Activated T-cell treated with anti-CD3 and anti-CD28 coated beads, Interleukin-2, amount 50 U/mL, for 4 hours (primary cell): Measurements from ENCODE around the gene FBLN2. TPM values are rescaled to one million over a fixed set of nuclear protein-coding genes. Genes with fewer than 3 reads are reported as not detected.
"Not testable (repeated sequence)": the region's sequence is repeated elsewhere in the genome, so short reads cannot be mapped to it uniquely, and the experiment has no call there.

Source experiments
- ATAC-seq, 2 donors: fragments of 200-7000 bp; cut with Tn5 transposase; one replicate each; pipeline ENCODE4 v1.10.0; 2021
- DNase-seq: peaks from one replicate; pipeline ENCODE4 v3.0.0-alpha.2; 2020
- H3K27me3 Mint-ChIP-seq: one replicate; pipeline ENCODE4 v1.8.0; 2021; ENCODE audit warnings: low read depth, mixed read lengths
- H3K36me3 Mint-ChIP-seq: one replicate; pipeline ENCODE4 v1.8.0; 2022; ENCODE audit warnings: mixed read lengths; ENCODE audit not compliant: insufficient read depth
- H3K4me1 Mint-ChIP-seq: one replicate; pipeline ENCODE4 v1.8.0; 2021; ENCODE audit warnings: low read depth, mixed read lengths
- H3K4me3 Mint-ChIP-seq: one replicate; pipeline ENCODE4 v1.8.0; 2021; ENCODE audit warnings: mild to moderate bottlenecking, moderate library complexity, mixed read lengths
- H3K9me3 Mint-ChIP-seq: one replicate; pipeline ENCODE4 v1.8.0; 2021; ENCODE audit warnings: mixed read lengths
- total RNA-seq, 3 donors: library from RNA; stranded (reverse); gene quantifications; one replicate each; pipeline ENCODE4 v1.2.1, GENCODE V29; 2021

Gene FBLN2
- total RNA-seq, 3 donors from 2014 or later, result 0.16 to 0.63 (median 0.16) TPM

DNA sequence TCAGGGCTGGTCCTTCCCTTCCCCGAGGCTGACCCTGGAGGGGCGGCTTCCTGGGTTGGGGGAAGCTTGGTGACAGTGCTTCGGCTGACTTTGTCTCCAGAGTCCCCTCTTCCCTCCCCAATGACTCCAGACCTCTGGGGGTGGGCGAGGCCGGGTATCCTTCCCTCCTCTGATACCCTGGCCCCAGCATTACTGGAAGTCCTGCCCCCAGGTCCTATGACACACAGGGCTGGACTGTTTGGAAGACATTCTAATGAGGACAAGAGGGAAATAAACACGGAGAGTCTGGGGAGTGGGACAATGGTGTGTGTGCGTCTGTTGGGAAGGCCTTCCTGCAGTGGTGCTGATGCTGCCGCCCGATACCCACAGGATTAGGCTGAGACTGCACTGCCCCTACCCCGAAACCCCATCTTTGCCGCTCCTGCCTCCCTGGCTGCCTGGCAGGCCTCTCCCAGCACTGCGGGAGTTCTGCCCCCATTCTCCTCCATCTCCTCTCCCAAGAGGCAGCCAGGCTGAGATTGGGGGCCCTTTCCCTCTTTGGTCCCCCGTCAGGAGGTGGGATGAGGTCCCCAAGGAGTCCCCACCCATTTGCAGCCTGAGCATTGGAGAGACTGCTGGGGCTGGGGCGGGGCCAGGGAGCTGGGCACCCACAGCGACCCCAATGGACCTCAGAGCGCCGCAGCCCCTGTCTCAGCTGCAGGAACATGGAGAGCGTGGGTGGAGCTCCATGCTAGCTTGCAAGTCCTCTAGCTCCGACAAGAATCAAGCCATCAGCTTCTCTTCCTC, 29.7 kb upstream of the FBLN2 start:
- DNase-seq, result no peak
- ATAC-seq, result no peak
- no peaks in the 10 kb centered on the region for H3K4me1 Mint-ChIP-seq
- no peak overlapping the region for H3K4me3 Mint-ChIP-seq
- peaks cover 8% of the 10 kb centered on the region for H3K9me3 Mint-ChIP-seq
- no peaks in the 10 kb centered on the region for H3K27me3 Mint-ChIP-seq
- no peaks in the 10 kb centered on the region for H3K36me3 Mint-ChIP-seq

DNA sequence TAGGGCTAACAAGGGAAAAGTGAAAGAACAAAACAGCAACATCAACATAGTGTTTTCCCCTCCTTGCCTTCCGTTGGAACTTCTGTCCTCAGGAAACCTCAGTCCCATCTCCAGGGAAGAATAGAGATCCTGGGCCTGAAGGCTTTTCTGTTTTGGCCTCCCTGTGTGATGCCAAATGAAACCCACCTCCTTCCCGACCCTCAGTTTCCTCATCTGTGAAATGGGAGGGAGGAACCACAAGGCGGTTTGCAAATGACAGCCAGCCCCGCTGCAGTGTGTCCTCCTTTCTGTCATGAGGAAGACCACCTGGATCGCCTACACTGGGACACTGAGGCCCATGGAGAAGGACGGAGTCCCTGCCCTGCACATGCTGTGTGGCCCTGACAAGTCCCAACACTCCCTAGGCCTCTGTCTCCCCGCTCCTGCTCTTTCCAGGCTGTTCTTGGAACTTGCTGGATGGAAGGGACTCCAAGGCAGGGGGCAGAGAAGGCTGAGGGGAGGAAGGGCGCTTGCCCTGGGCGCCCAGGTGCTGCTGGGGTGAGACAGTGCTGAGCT, 28.5 kb upstream of the FBLN2 start:
- peaks cover 8% of the 10 kb centered on the region for H3K9me3 Mint-ChIP-seq

DNA sequence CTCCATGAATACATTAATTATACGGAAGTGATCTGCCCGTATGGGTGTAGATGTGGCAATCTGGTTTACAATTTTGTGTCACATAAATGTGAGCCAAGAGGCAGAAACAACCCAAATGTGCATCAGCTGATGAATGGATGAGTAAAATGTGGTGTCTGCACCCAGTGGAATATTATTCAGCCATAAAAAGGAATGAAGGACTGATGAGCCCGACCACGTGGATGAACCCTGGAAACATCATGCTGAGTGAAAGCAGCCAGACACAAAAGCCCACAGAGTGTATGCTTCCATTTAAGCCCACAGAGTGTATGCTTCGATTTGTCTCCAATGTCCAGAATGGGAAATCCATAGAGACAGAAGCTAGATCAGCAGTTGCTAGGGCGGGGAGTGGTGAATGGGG, 27.6 kb upstream of the FBLN2 start:
- no peaks in the 10 kb centered on the region for H3K27me3 Mint-ChIP-seq
- H3K4me1 Mint-ChIP-seq, result no peaks in the 10 kb centered on the region
- ATAC-seq (no peak), DNase-seq (no peak)
- peaks cover 8% of the 10 kb centered on the region for H3K9me3 Mint-ChIP-seq
- no peak overlapping the region for H3K4me3 Mint-ChIP-seq
- H3K36me3 Mint-ChIP-seq, result no peaks in the 10 kb centered on the region

More for the DNA sequence above, 28.5 kb upstream of the FBLN2 start:
- DNase-seq, result no peak
- no peak for ATAC-seq
- Mint-ChIP-seq H3K4me3 (no peak overlapping the region), H3K4me1 (no peaks in the 10 kb centered on the region), H3K36me3 (no peaks in the 10 kb centered on the region), H3K27me3 (no peaks in the 10 kb centered on the region)

GRCh38 chr3:13521749-13522148, 27.2 kb upstream of the FBLN2 start:
- H3K4me1 Mint-ChIP-seq, H3K36me3 Mint-ChIP-seq, H3K9me3 Mint-ChIP-seq, ATAC-seq, DNase-seq, H3K27me3 Mint-ChIP-seq, H3K4me3 Mint-ChIP-seq: not testable (repeated sequence)

DNA sequence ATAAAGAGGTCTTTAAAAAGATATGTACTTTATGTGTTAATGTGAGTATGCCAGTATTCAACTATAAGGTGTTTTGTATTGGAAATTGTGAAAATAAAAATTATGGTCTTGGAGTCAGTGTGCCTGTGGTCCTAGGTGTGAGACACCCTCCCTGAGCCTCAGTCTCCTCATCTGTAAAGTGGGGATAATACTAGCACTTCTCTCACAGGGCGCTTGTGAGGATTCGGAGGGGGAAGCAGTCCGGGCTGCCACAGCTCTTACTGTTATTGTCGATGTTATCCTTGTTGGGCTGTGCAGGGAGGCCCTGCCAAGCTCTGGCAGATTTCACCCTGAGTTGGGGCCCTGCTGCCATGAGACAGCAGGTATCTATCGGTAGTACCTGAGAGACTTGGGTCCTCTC, 26.7 kb upstream of the FBLN2 start:
- Mint-ChIP-seq H3K9me3 (peaks cover 8% of the 10 kb centered on the region), H3K4me3 (no peak overlapping the region), H3K36me3 (no peaks in the 10 kb centered on the region), H3K27me3 (no peaks in the 10 kb centered on the region), H3K4me1 (no peaks in the 10 kb centered on the region)
- no peak for ATAC-seq
- no peak for DNase-seq

DNA sequence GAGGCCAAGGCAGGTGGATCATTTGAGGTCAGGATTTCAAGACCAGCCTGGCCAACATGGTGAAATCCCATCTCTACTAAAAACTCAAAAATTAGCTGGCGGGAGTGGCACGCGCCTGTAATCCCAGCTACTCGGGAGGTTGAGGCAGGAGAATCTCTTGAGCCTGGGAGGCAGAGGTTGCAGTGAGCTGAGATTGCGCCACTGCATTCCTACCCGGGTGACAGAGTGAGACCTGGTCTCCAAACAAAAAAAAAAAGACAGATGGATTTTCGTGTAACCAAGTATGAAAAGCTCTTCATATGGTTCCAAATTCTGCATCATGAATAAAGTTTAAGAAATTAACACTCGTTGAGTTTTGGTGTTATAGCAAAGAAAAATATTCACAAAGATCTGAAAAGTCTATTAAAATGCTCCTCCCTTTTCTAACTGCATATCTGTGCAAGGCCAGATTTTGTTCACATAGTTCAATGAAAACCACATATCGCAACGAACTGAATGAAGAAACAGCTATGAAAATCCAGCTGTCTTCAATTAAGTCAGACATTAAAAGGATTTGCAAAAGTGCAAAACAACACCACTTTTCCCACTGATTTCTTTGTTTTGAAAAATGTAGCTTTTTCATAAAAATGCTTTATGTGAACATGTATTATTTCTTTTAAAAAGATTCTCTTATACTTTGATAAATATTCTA, 23.8 kb upstream of the FBLN2 start:
- ATAC-seq (no peak), DNase-seq (no peak)
- no peak overlapping the region for H3K4me3 Mint-ChIP-seq
- peaks cover 8% of the 10 kb centered on the region for H3K9me3 Mint-ChIP-seq
- H3K4me1 Mint-ChIP-seq, result no peaks in the 10 kb centered on the region
- H3K36me3 Mint-ChIP-seq, result no peaks in the 10 kb centered on the region
- H3K27me3 Mint-ChIP-seq, result peaks cover 3% of the 10 kb centered on the region

- ATAC-seq (no peak), DNase-seq (no peak)
- Mint-ChIP-seq H3K9me3 (peaks cover 8% of the 10 kb centered on the region), H3K36me3 (no peaks in the 10 kb centered on the region), H3K4me3 (no peak overlapping the region), H3K4me1 (no peaks in the 10 kb centered on the region), H3K27me3 (peaks cover 3% of the 10 kb centered on the region)
These were observed 22.9 kb upstream of the FBLN2 start for GRCh38 chr3:13525827-13526625.

DNA sequence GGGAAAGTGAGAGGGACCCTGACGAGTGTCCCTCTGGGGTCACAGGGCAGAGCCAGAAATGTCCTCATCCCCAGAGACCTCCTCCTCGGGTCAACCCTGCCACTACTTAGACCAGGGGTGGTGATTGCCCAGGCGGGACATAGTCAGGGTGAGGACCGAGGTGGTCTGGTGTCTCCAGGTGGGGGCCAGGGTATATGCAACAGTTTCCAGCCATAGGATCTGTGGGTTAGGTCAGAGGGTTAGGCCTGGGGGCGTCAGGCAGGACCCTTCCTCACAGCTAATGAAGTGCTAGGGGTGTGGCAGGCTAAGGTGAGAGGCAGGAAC, 22.3 kb upstream of the FBLN2 start:
- Mint-ChIP-seq H3K4me3 (no peak overlapping the region), H3K27me3 (peaks cover 3% of the 10 kb centered on the region), H3K4me1 (no peaks in the 10 kb centered on the region), H3K36me3 (no peaks in the 10 kb centered on the region), H3K9me3 (peaks cover 3% of the 10 kb centered on the region)
- ATAC-seq (no peak), DNase-seq (no peak)

DNA sequence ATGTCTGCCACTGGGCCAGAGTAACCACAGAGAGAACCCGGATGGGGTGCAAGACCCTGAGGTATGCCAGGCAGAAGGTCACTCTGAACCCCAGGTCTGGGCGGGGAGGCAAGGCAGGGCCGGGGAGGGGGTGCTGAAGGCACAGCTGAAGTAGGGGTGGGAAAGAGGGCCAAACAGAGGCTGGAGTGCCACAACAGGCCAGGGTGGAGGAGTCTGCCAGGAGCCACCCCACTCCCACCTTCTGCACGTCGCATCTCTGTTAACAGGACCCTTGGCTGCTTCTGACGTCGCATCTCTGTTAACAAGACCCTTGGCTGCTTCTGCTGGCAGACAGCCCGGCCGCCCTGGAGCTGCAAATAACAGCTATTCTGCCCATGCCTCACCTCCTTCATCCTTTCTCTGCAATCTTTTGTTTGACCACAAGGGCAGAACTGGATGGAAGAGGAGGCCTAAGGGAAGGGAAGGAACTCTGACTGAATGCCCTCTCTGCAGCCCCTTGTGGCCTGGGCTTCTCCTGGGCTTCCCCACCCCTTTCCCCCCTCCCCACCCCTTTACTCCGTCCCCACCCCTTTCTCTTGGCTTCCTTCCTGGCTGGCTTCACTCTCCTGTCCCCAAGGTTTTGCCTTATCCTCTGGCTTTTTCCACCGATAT, 20.6 kb upstream of the FBLN2 start:
- DNase-seq (no peak), ATAC-seq (no peak)
- Mint-ChIP-seq H3K27me3 (peaks cover 3% of the 10 kb centered on the region), H3K4me1 (no peaks in the 10 kb centered on the region), H3K9me3 (no peaks in the 10 kb centered on the region), H3K4me3 (no peak overlapping the region), H3K36me3 (no peaks in the 10 kb centered on the region)

DNA sequence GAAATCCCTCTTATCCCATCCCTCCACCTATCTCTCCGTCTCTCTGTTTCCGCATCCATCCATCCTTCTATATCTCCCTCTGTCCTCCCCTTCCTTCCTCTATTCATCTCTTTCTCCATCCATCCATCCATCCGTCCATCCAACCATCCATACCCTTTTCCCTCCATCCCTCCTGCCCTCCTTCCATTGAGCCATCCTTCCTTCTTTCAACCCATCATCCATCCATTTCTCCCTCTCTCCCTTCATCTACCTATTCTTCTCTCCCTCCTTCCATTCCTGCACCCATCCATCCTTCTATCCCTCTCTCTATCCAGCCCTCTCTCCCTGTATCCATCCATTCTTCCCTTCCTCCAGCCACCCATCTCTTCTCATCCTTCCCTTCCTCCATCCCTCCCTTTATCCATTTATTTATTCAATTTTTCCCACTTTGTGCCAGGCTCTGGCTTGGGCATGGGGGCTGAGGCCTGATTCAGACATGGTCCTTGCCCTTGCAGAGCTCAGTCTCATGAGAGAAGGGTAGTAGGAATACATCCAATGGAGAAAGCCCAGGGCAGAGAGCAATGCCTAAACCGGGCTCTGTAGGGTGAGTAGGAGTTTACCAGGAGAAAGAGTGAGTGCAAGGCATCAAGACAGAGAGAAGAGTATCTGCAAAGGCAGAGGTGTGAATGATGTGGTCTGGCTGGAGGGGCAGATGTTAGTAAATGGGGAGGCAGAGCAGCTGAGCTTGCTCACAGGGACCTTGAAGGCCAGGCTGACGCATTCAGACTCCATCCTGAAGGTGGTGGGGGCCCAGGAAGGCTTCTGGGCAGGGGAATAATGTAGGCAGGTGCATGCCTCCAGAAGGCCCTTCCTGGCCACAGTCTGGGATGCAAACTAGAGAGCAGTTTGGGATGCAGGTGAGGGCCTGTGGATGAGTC, 19.5 kb upstream of the FBLN2 start:
- ATAC-seq, result no peak
- H3K9me3 Mint-ChIP-seq, result no peaks in the 10 kb centered on the region
- no peak overlapping the region for H3K4me3 Mint-ChIP-seq
- no peaks in the 10 kb centered on the region for H3K36me3 Mint-ChIP-seq
- DNase-seq, result no peak
- no peaks in the 10 kb centered on the region for H3K4me1 Mint-ChIP-seq
- H3K27me3 Mint-ChIP-seq, result peaks cover 8% of the 10 kb centered on the region

DNA sequence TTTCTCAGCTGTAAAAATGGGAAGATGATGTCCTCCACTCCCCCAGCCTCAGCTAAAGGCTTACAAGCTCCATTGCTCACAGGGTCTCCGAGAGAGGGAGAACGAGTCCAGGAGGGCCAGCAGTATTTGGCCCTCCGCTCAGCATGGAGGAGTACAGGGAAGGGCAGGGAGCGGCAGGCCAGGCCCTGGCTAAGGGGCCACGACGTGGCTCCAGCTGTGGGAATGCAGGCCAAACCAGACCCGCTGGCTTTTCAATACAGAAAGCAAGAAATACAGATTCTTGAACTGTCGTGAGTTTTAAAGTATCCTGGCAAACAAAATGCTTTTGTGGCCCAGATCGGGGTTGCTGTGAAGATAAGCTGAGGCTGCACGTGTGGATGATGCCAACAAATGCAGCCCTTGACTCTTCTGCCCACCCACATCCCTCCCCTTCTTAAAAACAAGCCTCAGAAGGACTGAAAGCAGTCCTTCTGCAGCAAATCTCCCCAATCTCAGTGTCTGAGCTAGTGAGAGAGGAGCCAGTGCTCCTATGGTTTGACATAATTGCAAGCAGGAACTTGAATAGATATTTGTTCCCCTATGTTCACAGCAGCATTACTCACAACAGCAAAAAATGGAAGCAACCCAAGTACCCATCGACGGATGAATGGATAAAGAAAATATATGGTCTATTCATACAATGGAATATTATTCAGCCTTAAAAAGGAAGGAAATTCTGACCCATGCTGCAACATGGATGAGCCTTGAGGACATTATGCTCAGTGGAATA, 18.5 kb upstream of the FBLN2 start:
- Mint-ChIP-seq H3K9me3 (no peaks in the 10 kb centered on the region), H3K4me3 (no peak overlapping the region), H3K27me3 (peaks cover 13% of the 10 kb centered on the region), H3K36me3 (no peaks in the 10 kb centered on the region), H3K4me1 (no peaks in the 10 kb centered on the region)
- ATAC-seq, result no peak
- DNase-seq, result no peak

DNA sequence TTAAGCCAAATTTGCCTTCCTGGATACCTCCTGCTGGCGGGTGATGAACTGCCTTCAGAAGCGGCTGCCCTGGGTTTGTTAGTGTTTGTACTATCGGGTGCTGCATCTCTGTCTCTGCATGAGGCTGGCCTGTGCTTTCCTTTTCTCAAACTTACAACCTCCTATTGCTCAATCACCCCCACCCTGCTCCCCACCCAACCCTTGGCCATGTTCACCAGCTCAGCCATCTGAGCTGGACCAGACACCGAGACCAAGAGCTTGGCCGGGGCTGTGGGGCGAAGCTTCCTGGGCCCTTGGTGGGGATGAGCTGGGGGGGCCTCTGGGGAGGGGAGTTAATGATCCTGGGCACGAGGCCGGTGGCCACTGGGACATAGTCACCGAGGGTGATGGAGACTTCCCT, 16.8 kb upstream of the FBLN2 start:
- ATAC-seq (no peak), DNase-seq (no peak)
- Mint-ChIP-seq H3K9me3 (no peaks in the 10 kb centered on the region), H3K36me3 (no peaks in the 10 kb centered on the region), H3K4me1 (peaks cover 6% of the 10 kb centered on the region), H3K27me3 (peaks cover 22% of the 10 kb centered on the region), H3K4me3 (no peak overlapping the region)

DNA sequence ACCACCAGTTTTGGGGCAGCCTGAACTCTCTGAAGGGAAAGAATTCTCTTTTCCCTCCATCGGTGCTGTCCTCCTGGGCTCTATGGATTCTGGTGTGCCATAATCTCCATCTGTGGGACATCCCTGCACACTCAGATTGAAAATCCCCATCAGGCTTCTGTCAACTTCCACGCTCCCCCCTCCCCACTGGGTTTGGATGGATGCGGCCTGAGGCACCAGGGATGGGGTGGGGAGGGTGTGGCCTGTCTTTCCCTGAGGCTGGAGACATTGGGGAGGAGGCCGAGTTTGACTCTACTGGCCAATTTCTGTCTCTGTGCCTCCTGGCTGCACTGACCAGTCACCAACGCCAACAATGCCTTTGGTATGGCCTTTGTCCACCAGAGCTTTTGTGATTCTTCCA, 16.3 kb upstream of the FBLN2 start:
- Mint-ChIP-seq H3K9me3 (peaks cover 3% of the 10 kb centered on the region), H3K36me3 (no peaks in the 10 kb centered on the region), H3K4me3 (no peak overlapping the region), H3K4me1 (peaks cover 6% of the 10 kb centered on the region), H3K27me3 (peaks cover 22% of the 10 kb centered on the region)
- ATAC-seq (no peak), DNase-seq (no peak)
